PFSK-1 (cell line): ENCODE results near the gene GCHFR.

Source experiments
- FOXP2 ChIP-seq: optimal IDR thresholded peaks from 2 replicates; pipeline ENCODE3; 2011; ENCODE audit warnings: borderline replicate concordance, control low read depth, inconsistent platforms; ENCODE audit not compliant: insufficient read depth; ENCODE audit errors: extremely low read length, extremely low read depth
- POLR2AphosphoS5 ChIP-seq: IDR thresholded peaks from 2 replicates; pipeline ENCODE4 v1.6.1; 2012; ENCODE audit warnings: low read depth, mild to moderate bottlenecking, control low read depth, low read length, moderate library complexity
- REST ChIP-seq, 2 experiments: IDR thresholded peaks; 2 replicates each; pipeline versions ENCODE4 v1.6.1 to v1.8.0; 2011 to 2012; ENCODE audit warnings: low read depth in 2 of 2, low read length in 2 of 2, control low read depth in 1 of 2, inconsistent platforms in 1 of 2, mild to moderate bottlenecking in 1 of 2, moderate library complexity in 1 of 2; ENCODE audit not compliant: insufficient read depth in 1 of 2
- SIN3A ChIP-seq: IDR thresholded peaks from 2 replicates; pipeline ENCODE4 v1.6.1; 2012; ENCODE audit warnings: mild to moderate bottlenecking, low read length, moderate library complexity, borderline replicate concordance; ENCODE audit not compliant: insufficient read depth
- TAF1 ChIP-seq: IDR thresholded peaks from 2 replicates; pipeline ENCODE4 v1.6.1; 2012; ENCODE audit warnings: low read length, control low read depth, borderline replicate concordance; ENCODE audit not compliant: insufficient read depth

GCHFR gene

GRCh38 chr15:40722934-40723333 lies 40.9 kb upstream of the GCHFR start:
- TF ChIP-seq POLR2AphosphoS5 (no peak), FOXP2 (no peak), TAF1 (no peak), SIN3A (no peak), REST (IDR thresholded peaks at IDR 0.05; ENCODE audit: insufficient read depth in 1 of 2, low read depth in 2 of 2, low read length in 2 of 2) (no peak)

GRCh38 chr15:40723919-40724318 lies 39.9 kb upstream of the GCHFR start:
- TF ChIP-seq TAF1, result no peak

- no peak for TF ChIP-seq SIN3A
- peak in 1 of 2 experiments; percentile 61; a peak in 1 of 4 replicates for TF ChIP-seq REST (IDR thresholded peaks at IDR 0.05; ENCODE audit: insufficient read depth in 1 of 2, low read depth in 2 of 2, low read length in 2 of 2)
- peak; percentile 53 for TF ChIP-seq FOXP2
Measured at GRCh38 chr15:40731034-40731433, 32.8 kb upstream of the GCHFR start.

- TF ChIP-seq REST (IDR thresholded peaks at IDR 0.05; ENCODE audit: insufficient read depth in 1 of 2, low read depth in 2 of 2, low read length in 2 of 2), result no peak
- no peak for TF ChIP-seq SIN3A
- TF ChIP-seq TAF1, result no peak
- TF ChIP-seq POLR2AphosphoS5, result no peak
- TF ChIP-seq FOXP2, result no peak
Measured at GRCh38 chr15:40736575-40736974, 27.3 kb upstream of the GCHFR start.

GRCh38 chr15:40737048-40737447 lies 26.8 kb upstream of the GCHFR start:
- no peak for TF ChIP-seq SIN3A
- no peak for TF ChIP-seq REST (IDR thresholded peaks at IDR 0.05; ENCODE audit: insufficient read depth in 1 of 2, low read depth in 2 of 2, low read length in 2 of 2)
- TF ChIP-seq POLR2AphosphoS5, result no peak
- TF ChIP-seq FOXP2, result no peak
- TF ChIP-seq TAF1, result no peak
